Esophagus (tissue), 2 donors: ENCODE results near the gene ARHGEF4. TPM values are rescaled to one million over a fixed set of nuclear protein-coding genes. Genes with fewer than 3 reads are reported as not detected.

ENCODE experiments used
- H3K27ac ChIP-seq, 2 donors: one replicate each; pipeline ENCODE4 v1.5.1; 2013; ENCODE audit warnings: low read depth in 2 of 2, mild to moderate bottlenecking in 2 of 2, inconsistent platforms in 1 of 2, low read length in 1 of 2, moderate library complexity in 1 of 2
- H3K27me3 ChIP-seq, 2 donors: one replicate each; pipeline ENCODE4 v1.6.1; 2013; ENCODE audit warnings: low read length in 2 of 2, control low read depth in 1 of 2, mild to moderate bottlenecking in 1 of 2; ENCODE audit not compliant: insufficient read depth in 2 of 2, control insufficient read depth in 1 of 2
- H3K36me3 ChIP-seq, 2 donors: one replicate each; pipeline ENCODE4 v1.6.1; 2013; ENCODE audit warnings: low read length in 1 of 2; ENCODE audit not compliant: control insufficient read depth in 2 of 2, insufficient read depth in 2 of 2
- H3K4me1 ChIP-seq, 2 donors: one replicate each; pipeline ENCODE4 v1.6.1; 2013; ENCODE audit warnings: low read length in 1 of 2; ENCODE audit not compliant: control insufficient read depth in 2 of 2, insufficient read depth in 2 of 2
- H3K4me3 ChIP-seq, 2 donors: one replicate each; pipeline ENCODE4 v1.5.1; 2013; ENCODE audit warnings: low read length in 2 of 2, mild to moderate bottlenecking in 2 of 2, low read depth in 1 of 2, moderate library complexity in 1 of 2
- H3K9me3 ChIP-seq, 2 donors: one replicate each; pipeline ENCODE4 v1.6.1; 2013; ENCODE audit warnings: mild to moderate bottlenecking in 2 of 2, low read depth in 1 of 2, low read length in 1 of 2, moderate library complexity in 1 of 2; ENCODE audit not compliant: control insufficient read depth in 2 of 2, insufficient read depth in 1 of 2
- WGBS, 2 donors: extraction: QIAGEN DNeasy Blood & Tissue Kit; methylation state at CpG; one replicate each; pipeline ENCODE4 v1.1.7; 2013; 5-methylcytosine and 5-hydroxymethylcytosine counted together
- polyA plus RNA-seq, 2 donors: library from polyadenylated mRNA; stranded (reverse); fragments of 200-250 nt; gene quantifications; one replicate each; pipeline ENCODE4 v1.2.3, GENCODE V29; 2013
- donor health status: healthy with polysubstance abuse.
- donor health status: Bipolar disorder and iron deficiency.

Gene ARHGEF4
- polyA plus RNA-seq, 2 donors, result 32.2 to 98.9 TPM

- no peak overlapping the region for H3K27ac ChIP-seq
- H3K36me3 ChIP-seq, result peaks cover 0 to 24% of the 10 kb centered on the region in 2 donors
- WGBS, 2 donors, result 10 to 11% methylated on average over 59 to 65 of the region's 65 CpGs
- peak overlapping the region; percentile 33 to 49 for H3K4me3 ChIP-seq
- H3K27me3 ChIP-seq, result no peaks in the 10 kb centered on the region
- H3K4me1 ChIP-seq, result peaks cover 4 to 9% of the 10 kb centered on the region in 2 donors
- no peaks in the 10 kb centered on the region for H3K9me3 ChIP-seq
These were observed 198.6 kb downstream of the ARHGEF4 start for GRCh38 chr2:131035112-131035825.

- 60 to 76% methylated on average over 9 to 10 of the region's 10 CpGs for WGBS, 2 donors
- H3K4me3 ChIP-seq, result no peak overlapping the region
- H3K4me1 ChIP-seq, result peaks cover 4 to 9% of the 10 kb centered on the region in 2 donors
- H3K9me3 ChIP-seq, result no peaks in the 10 kb centered on the region
- H3K27me3 ChIP-seq, result no peaks in the 10 kb centered on the region
- H3K36me3 ChIP-seq, result peaks cover 0 to 29% of the 10 kb centered on the region in 2 donors
- no peak overlapping the region for H3K27ac ChIP-seq
These were observed 199.1 kb downstream of the ARHGEF4 start for GRCh38 chr2:131035826-131036231.

GRCh38 chr2:131036269-131036668, 199.6 kb downstream of the ARHGEF4 start:
- no peak overlapping the region for H3K27ac ChIP-seq
- no peak overlapping the region for H3K4me3 ChIP-seq
- H3K36me3 ChIP-seq, result peaks cover 0 to 32% of the 10 kb centered on the region in 2 donors
- no peaks in the 10 kb centered on the region for H3K27me3 ChIP-seq
- 65 to 71% methylated on average over 6 of the region's 6 CpGs for WGBS, 2 donors
- H3K4me1 ChIP-seq, result peaks cover 6 to 9% of the 10 kb centered on the region in 2 donors
- H3K9me3 ChIP-seq, result no peaks in the 10 kb centered on the region

GRCh38 chr2:131036696-131037397, 200.1 kb downstream of the ARHGEF4 start:
- peaks cover 9 to 11% of the 10 kb centered on the region in 2 donors for H3K4me1 ChIP-seq
- H3K27me3 ChIP-seq, result no peaks in the 10 kb centered on the region
- H3K9me3 ChIP-seq, result no peaks in the 10 kb centered on the region
- peaks cover 0 to 35% of the 10 kb centered on the region in 2 donors for H3K36me3 ChIP-seq
- H3K27ac ChIP-seq, result no peak overlapping the region
- no peak overlapping the region for H3K4me3 ChIP-seq
- 91 to 95% methylated on average over 11 of the region's 11 CpGs for WGBS, 2 donors

DNA sequence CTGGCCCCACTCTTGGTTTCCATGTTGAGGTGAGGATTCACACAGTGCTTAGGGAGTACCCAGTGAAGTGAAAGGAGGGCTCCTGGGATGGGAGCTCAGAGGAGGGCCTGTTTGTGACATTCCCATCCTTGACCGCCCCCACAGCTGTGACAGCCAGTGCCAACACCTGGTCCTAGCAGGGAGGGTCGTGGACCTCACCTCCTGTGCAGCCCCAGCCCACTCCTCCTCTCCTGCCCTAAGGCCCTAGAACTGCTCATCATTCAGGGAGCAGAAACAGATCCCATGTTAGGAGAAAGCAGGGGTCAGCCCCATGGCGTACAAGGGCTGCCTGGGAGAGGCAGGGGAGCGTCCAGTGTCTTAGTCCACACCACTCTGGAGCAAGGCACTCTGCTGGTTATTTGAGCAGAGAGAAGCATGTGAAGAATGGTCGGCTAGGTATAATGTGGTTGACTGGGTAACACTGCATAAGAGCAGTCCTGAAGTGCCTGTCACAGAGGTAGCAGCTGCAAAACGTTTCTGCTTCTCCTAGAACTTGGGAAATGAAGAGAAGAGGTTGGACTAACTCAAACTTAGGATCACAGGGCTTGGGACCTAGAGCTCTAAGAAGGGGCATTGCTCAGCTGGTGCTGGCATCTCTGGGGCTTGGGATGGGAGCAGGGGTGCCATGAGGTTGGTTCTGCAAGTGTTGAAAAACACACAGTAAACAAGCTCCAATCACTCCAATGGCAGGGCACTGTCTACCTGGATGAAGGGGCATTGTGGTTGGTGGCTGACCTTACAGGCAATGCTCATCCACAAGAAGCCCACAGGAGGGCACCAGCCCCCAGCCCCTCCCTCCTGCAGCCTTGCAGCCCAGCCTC, 200.9 kb downstream of the ARHGEF4 start:
- 71 to 76% methylated on average over 6 of the region's 6 CpGs for WGBS, 2 donors
- no peak overlapping the region for H3K27ac ChIP-seq
- peaks cover 9 to 13% of the 10 kb centered on the region in 2 donors for H3K4me1 ChIP-seq
- no peaks in the 10 kb centered on the region for H3K27me3 ChIP-seq
- no peaks in the 10 kb centered on the region for H3K9me3 ChIP-seq
- peaks cover 0 to 35% of the 10 kb centered on the region in 2 donors for H3K36me3 ChIP-seq
- no peak overlapping the region for H3K4me3 ChIP-seq

DNA sequence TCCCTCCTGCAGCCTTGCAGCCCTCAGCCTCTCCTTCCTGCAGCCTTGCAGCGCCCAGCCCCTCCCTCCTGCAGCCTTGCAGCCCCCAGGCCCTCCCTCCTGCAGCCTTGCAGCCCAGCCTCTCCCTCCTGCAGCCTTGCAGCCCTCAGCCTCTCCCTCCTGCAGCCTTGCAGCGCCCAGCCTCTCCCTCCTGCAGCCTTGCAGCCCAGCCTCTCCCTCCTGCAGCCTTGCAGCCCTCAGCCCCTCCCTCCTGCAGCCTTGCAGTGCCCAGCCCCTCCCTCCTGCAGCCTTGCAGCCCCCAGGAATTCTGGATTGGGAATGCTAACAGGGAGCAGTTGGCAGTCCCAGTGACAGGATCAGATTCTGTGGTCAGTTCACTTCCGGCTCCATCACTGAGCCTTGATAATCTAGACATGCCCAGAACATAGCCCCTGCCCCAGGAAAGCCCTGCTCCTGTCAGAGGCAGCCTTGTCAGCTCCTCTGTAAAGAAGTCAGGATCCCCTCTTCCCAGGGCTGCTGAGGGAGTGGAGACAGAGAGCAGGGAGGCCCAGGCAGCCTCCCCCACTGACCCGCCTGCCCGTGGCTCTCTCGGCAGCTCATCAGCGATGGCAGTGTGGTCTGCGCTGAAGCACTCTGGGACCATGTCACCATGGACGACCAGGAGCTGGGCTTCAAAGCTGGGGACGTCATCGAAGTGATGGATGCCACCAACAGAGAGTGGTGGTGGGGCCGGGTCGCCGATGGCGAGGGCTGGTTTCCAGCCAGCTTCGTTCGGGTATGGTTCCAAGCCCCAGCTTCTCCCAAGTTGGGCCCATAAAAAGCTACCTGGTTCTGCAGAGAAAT, 201.8 kb downstream of the ARHGEF4 start:
- H3K27ac ChIP-seq, result no peak overlapping the region
- 92% methylated on average over 17 of the region's 17 CpGs for WGBS, 2 donors
- no peak overlapping the region for H3K4me3 ChIP-seq
- no peaks in the 10 kb centered on the region for H3K9me3 ChIP-seq
- H3K36me3 ChIP-seq, result peaks cover 0 to 36% of the 10 kb centered on the region in 2 donors
- H3K27me3 ChIP-seq, result no peaks in the 10 kb centered on the region
- H3K4me1 ChIP-seq, result peaks cover 9 to 13% of the 10 kb centered on the region in 2 donors

DNA sequence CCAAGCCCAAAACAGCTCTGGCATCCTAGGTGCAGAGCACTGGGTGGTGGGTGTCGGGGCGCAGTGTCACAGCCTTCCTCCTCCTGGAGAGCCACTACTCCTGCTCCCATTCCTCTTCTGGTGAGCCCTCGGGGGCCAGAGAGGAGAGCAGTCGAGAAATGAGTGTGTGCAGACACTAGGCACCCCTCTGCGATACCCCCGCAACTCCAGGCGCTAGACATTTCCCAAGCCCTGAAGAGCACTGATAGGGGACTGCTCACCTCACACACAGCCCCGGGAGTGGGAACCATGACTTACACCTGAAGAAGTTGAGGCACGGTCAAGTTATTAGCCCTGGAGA, 202.4 kb downstream of the ARHGEF4 start:
- H3K36me3 ChIP-seq, result peaks cover 0 to 42% of the 10 kb centered on the region in 2 donors
- H3K27me3 ChIP-seq, result no peaks in the 10 kb centered on the region
- H3K4me3 ChIP-seq, result no peak overlapping the region
- H3K9me3 ChIP-seq, result no peaks in the 10 kb centered on the region
- 92 to 96% methylated on average over 9 of the region's 9 CpGs for WGBS, 2 donors
- H3K27ac ChIP-seq, result no peak overlapping the region
- H3K4me1 ChIP-seq, result peaks cover 9 to 15% of the 10 kb centered on the region in 2 donors

DNA sequence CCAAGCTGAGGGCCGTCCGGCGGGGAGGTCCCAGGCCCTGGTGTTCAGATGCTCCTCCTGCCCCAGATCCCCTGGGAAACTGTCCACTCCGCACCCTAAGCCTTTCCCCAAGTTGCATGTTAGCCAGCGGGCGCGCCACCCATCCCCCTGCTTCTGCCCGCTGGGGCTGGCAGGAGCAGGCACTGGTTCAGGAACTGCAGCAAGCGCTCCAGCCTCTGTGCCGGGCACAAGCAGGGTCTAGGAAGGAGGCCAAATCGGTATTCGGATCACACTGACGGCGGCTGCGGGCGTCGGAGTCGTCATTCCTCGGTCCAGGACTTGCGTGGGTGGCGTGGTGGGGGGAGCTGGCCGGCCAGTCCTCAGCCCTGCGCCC, 202.8 kb downstream of the ARHGEF4 start:
- no peak overlapping the region for H3K4me3 ChIP-seq
- peaks cover 0 to 46% of the 10 kb centered on the region in 2 donors for H3K36me3 ChIP-seq
- H3K9me3 ChIP-seq, result no peaks in the 10 kb centered on the region
- WGBS, 2 donors, result 78 to 81% methylated on average over 22 to 23 of the region's 23 CpGs
- H3K27ac ChIP-seq, result no peak overlapping the region
- H3K27me3 ChIP-seq, result no peaks in the 10 kb centered on the region
- peaks cover 9 to 13% of the 10 kb centered on the region in 2 donors for H3K4me1 ChIP-seq
